IPS-NIHi7 (cell line): ENCODE data around the gene STYK1.

Experiments used
- DNase-seq: peaks from one replicate; pipeline ENCODE4 v3.0.0; 2012; ENCODE audit warnings: mixed read lengths; ENCODE audit errors: extremely low spot score

STYK1 gene, protein sequence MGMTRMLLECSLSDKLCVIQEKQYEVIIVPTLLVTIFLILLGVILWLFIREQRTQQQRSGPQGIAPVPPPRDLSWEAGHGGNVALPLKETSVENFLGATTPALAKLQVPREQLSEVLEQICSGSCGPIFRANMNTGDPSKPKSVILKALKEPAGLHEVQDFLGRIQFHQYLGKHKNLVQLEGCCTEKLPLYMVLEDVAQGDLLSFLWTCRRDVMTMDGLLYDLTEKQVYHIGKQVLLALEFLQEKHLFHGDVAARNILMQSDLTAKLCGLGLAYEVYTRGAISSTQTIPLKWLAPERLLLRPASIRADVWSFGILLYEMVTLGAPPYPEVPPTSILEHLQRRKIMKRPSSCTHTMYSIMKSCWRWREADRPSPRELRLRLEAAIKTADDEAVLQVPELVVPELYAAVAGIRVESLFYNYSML

GRCh38 chr12:10673659-10674384, at the start of gene STYK1:
Gene STYK1 (minus strand): TSS chr12:10674052. CDS start chr12:10634618, 39,434 bp downstream.
- peak; percentile 88 for DNase-seq

- DNase-seq, result peak; percentile 84
Measured at GRCh38 chr12:10722905-10723746, 49.3 kb upstream of the STYK1 start, which contains the start of gene YBX3. Gene YBX3 (minus strand): TSS chr12:10723323. CDS start chr12:10723111, 212 bp downstream.

GRCh38 chr12:10722502-10722904, 48.7 kb upstream of the STYK1 start:
- peak; percentile 20 for DNase-seq

DNA sequence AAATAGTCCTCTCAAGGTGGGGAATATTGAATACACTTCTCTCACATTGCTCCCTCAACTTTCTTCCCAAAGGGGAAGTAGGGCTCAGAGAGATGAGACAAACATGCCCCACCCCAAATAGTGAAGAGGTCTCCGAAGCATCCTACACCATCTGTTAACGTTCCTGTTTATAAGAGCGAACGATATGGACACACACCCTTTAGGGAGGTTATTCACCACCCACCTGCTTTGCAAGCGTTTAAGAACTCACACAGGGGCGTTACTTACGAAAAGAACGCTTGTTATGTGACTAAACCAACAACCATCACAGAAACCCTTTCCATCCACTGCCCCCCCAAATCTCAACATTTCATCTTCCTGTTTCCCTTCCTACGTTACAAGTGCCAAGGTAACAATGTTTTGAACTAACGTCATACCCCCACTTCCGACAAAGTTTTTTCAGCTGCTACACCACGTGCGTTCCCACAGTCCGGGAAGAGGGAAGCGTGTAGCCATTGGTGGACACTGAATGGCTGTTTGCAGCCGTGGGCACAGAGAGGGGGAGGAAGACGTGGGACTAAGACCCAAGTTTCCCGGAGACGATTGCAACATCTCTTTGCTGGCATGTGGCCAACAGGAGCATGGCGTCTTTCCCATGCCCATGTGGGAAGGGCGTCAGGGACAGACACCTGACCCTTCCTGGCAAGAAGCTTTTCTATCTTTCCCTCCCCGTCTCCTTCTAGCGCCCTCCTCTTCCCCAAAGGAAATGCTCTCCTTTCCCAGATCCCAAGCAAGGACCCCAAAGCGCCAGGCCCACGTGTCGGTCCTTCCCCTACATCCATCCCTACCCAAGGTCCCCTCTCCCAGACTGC, 48.0 kb upstream of the STYK1 start:
- peak; percentile 45 for DNase-seq

DNA sequence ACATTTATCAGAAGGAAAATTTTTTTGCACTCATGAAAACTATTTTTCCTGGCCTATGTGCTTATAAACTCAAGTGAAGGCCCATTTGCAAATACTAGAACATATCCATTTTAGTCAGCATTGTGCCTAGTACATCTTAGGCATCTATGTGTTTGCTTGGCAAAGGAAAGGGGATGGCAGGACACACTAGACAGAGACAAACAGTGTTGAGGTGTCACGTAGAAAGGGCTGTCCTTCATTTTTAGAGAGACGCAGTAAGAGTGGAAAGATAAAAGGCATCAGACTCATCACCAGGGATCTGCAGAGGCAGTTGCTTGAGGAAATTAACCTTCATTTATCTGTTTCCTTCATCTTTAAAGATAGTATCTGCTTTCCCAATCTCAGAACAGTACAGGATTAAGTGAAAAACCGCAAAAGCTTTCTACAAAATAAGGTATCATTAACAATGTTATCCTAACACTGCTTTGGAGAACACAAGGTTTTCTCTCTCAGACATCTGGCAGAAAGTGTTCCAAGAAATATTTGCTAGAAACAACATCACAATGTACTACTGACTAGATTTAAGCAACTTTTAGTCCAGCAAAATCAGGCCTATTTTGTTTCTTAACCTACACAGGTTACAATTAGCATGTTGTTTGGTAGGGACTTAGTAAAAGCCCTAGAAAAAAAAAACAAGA, 47.3 kb upstream of the STYK1 start:
- no peak for DNase-seq

DNA sequence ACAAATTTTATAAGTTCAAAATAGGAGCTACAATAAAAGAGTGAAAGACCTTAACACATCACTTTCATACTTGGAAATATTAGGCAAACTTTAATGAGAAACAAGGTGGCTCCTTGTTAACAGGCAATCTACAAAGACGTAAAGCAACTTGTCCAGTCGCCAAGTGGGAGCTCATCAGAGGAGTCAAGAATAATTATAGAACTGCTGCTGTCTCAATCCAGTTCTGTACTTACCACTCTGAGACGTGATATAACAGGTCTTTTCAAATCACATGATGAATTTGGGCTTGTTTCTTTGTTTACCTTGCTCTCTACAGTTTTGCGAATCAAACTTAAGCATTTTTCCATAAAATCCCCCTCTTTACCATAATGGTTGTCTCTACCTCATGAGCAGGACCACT, 45.6 kb upstream of the STYK1 start:
- DNase-seq, result no peak

DNA sequence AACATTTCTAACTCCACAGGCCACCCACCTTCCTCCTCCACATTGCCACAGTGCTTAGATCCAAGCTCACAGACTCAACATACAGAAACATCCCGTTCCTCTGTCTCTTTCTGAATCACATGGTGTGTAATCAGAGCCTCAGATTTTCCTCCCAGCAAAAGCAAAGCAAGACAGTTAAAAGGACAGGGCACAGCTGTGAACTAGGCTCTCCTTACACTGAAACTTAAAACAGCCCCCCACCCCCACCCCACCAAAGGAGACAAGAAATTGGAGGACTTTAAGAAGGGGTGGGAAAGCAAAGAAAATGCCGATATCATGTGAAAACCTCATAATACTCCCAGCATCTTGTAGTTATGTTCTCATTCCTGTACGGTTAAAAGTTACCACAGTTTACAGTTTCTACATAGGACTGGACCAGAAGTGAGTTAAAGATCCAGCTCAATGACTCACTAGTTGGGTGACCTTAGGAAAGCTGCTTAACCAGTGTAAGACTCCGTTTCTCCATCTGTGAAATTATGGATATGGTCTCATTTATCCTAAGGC, 44.5 kb upstream of the STYK1 start:
- no peak for DNase-seq

DNA sequence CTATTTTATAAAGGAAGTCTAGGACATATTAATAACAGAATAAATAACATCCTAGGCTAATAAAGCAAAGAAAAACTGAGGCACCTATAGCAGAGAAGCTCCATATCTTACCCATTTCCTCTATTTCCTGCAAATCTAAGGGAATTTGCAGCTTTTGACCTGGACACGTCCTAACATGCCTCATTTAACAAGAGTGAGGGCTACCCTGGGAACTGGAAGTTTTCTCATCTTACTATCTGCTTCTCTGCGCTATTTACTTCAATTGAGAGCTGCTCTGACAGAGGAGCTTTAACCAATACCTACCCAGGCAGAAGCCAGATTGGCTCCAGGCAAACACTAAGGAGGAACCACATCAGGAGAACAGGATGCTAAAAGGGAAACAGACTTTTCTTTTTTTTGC, 43.6 kb upstream of the STYK1 start:
- peak; percentile 12 for DNase-seq

- DNase-seq, result peak; percentile 68
Measured at GRCh38 chr12:10716704-10717315, 43.0 kb upstream of the STYK1 start.

DNA sequence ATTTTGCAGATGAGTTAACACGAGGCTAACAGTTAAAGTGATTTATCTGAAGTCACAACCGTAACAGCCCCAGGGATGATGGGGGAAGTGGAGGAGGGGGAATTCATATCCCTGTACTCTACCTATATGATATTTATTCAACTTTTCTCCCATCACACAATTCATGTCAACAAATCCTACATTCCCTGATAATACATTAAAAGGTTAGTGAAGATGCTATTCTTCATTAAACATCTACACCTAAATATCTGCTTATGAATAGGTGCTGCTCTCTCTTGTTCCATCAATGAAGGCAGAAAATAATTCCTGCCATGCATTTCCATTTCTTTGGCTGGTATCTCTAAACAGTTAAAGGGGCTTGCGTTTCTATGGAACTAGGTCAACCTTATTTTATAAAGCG, 42.4 kb upstream of the STYK1 start:
- no peak for DNase-seq

- DNase-seq, result no peak
Measured at GRCh38 chr12:10715491-10715890, 41.6 kb upstream of the STYK1 start.

GRCh38 chr12:10709808-10710207, 36.0 kb upstream of the STYK1 start:
- no peak for DNase-seq

DNA sequence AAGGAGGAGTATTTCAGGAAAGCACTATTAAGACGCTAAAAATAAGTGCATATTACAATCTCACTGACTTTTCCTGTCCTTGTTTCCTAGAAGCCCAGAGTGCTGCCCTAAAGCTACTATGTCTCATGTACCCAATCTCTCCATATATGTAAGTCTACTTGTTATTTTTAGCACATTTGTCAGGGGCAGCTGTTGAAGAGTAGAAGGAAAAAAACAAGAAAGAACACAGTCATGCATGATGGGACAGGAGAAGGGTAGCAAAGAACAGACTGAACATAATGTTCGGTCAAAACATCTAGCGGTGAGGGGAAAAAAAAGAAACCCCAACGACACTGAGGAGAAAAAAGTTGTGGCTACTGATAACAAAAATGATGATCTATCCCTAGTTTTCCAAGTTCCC, 35.0 kb upstream of the STYK1 start:
- DNase-seq, result no peak

DNA sequence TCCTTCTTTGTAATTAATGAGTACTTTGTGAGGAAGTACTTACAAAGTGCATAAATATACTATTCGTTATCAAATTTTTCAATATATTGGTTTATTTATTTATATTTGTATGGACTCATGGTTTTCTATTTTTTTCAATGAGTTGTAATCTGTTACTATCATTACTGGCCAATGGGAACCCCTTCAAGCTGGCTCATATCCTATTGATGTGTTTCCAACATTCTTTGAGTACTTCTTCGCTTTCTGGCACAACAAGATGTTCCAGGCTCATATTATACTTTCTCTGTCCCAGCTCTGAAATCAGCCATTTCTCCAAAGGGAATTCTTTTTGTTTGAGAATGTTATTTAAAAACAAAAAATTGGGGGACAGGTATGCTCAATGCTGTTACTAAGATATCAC, 31.8 kb upstream of the STYK1 start:
- no peak for DNase-seq

- DNase-seq, result no peak
Measured at GRCh38 chr12:10701843-10702242, 28.0 kb upstream of the STYK1 start.

GRCh38 chr12:10701131-10701681, 27.4 kb upstream of the STYK1 start:
- DNase-seq, result no peak

DNA sequence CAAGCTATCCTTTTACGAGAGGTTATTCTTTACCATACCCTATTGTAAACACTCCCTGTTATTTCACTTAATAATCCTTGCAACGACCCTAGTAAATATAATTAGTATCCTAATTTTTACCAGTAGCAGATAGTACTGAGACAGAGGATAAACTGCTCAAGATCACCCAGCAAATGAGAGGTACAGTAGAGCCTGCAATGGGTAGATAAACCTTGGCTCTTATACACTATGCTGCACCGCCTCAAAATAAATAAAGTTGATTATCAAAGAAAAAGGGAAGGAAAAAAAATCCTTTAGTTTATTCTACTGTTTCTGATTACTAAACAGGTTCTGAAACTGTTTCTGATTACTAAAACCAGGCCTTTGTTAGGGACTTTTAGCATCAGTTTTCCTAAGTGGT, 26.7 kb upstream of the STYK1 start:
- no peak for DNase-seq

GRCh38 chr12:10697862-10698261, 24.0 kb upstream of the STYK1 start:
- no peak for DNase-seq

GRCh38 chr12:10697156-10697555, 23.3 kb upstream of the STYK1 start:
- no peak for DNase-seq

- DNase-seq, result no peak
Measured at GRCh38 chr12:10690906-10691305, 17.1 kb upstream of the STYK1 start.
